Retina (tissue), 1 donor: ENCODE measurements around the gene POLRMT.

Source experiments
- DNase-seq: peaks from one replicate; pipeline ENCODE4 v3.0.0-alpha.2; 2016

The POLRMT gene

GRCh38 chr19:662962-663681 lies 29.8 kb upstream of the POLRMT start, which contains the start of gene RNF126:
Gene RNF126 (minus strand): TSS chr19:663214. CDS start chr19:663121, 93 bp downstream.
- DNase-seq, result peak; percentile 90

GRCh38 chr19:662207-662961 lies 29.0 kb upstream of the POLRMT start:
- no peak for DNase-seq

- DNase-seq, result no peak
These were observed 28.3 kb upstream of the POLRMT start for GRCh38 chr19:661427-662196.

GRCh38 chr19:660793-661426 lies 27.6 kb upstream of the POLRMT start:
- no peak for DNase-seq

- no peak for DNase-seq
These were observed 25.8 kb upstream of the POLRMT start for GRCh38 chr19:658916-659839.

GRCh38 chr19:658059-658839 lies 24.9 kb upstream of the POLRMT start:
- DNase-seq, result no peak

- DNase-seq, result no peak
These were observed 24.3 kb upstream of the POLRMT start for GRCh38 chr19:657611-658010.

- no peak for DNase-seq
These were observed 23.6 kb upstream of the POLRMT start for GRCh38 chr19:656751-657559.

- no peak for DNase-seq
These were observed 22.4 kb upstream of the POLRMT start for GRCh38 chr19:655691-656090.

GRCh38 chr19:653425-653824 lies 20.1 kb upstream of the POLRMT start:
- DNase-seq, result no peak

GRCh38 chr19:652467-653389 lies 19.4 kb upstream of the POLRMT start:
- no peak for DNase-seq

GRCh38 chr19:651991-652390 lies 18.7 kb upstream of the POLRMT start:
- DNase-seq, result no peak

GRCh38 chr19:651114-651818 lies 17.9 kb upstream of the POLRMT start:
- no peak for DNase-seq

- DNase-seq, result no peak
These were observed 16.8 kb upstream of the POLRMT start for GRCh38 chr19:650121-650520.

GRCh38 chr19:648904-649801 lies 15.8 kb upstream of the POLRMT start:
- DNase-seq, result no peak

GRCh38 chr19:648305-648704 lies 15.0 kb upstream of the POLRMT start:
- DNase-seq, result no peak

- no peak for DNase-seq
These were observed 14.4 kb upstream of the POLRMT start for GRCh38 chr19:647566-648284.
